Head of caudate nucleus (tissue), 42 donors: Measurements from ENCODE around the gene SLC6A16.
A peak's percentile ranks its signal among the peaks of the same experiment; 100 is the strongest.
"Not testable (repeated sequence)": the region's sequence is repeated elsewhere in the genome, so short reads cannot be mapped to it uniquely, and the experiment has no call there.

Source experiments
- DNase-seq, 42 donors: peaks; one replicate each; pipeline versions ENCODE4 v3.0.0 to v3.0.0-alpha.2; 2020 to 2021; ENCODE audit warnings: mixed read lengths in 7 of 42
- intact Hi-C: fragments of 100-400 bp; cut with DNase I; formaldehyde crosslinking; loops from one replicate; pipeline ENCODE4 v1.15.0; 2022

SLC6A16 gene

DNA sequence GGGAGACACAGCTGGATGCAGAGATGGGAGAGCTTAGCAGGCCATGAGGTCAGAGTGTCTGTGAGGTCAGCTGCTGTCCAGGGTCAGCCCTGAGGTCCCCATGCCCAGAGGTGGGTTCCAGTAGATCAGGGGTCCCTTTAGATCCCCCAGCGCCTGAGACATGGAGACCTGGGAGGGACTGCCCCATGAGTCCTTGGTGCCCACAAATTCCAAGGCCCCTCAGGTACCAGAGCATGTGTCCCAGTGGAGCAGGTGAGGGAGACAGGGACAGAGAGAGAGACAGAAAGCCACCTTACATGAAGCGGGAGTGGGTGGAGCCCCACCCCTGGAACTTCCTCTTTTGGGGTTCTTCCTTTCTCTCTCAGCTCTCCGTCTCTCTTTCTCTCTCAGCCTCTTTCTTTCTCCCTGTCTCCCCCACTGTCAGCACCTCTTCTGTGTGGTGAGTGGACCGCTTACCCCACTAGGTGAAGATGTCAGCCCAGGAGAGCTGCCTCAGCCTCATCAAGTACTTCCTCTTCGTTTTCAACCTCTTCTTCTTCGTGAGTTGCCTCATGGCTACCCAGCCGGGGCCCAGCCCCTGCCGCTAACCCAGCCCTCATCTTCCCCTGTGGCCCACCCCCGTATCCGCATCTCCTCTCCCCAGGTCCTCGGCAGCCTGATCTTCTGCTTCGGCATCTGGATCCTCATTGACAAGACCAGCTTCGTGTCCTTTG, 10.2 kb upstream of the SLC6A16 start, which contains the start of gene CD37:
TSS of gene CD37 (plus strand) at position 336 of the 713 bp plus-strand sequence. CDS start at position 471, 135 bp downstream.
- intact Hi-C loops: no loop called here
- DNase-seq: peak in 7 of 42 donors; percentile 3 to 43 (median 17)

DNA sequence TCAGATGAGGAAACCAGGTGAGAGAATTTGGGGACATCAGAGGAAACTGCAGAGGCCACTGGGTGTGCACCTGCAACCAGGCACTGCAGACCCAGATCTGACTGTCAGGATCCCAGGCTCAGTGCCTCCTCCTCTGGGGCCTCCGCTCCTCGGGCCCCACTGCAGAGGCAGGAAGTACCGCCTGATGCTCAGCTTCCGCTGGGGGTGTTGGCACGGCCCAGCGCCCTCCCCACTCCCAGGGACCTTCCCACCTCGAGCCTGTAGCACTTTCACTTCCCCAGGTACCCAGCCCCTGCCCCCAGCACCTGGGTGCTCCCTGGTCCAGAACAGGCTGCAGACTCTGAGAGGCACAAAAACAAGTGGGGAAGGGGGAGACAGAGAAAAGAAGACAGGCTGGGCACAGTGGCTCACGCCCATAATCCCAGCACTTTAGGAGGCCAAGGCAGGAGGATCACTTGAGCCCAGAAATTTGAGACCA, 8.9 kb upstream of the SLC6A16 start:
- DNase-seq: peak in 15 of 42 donors; percentile 4 to 55 (median 27)
- intact Hi-C loops: no loop called here

DNA sequence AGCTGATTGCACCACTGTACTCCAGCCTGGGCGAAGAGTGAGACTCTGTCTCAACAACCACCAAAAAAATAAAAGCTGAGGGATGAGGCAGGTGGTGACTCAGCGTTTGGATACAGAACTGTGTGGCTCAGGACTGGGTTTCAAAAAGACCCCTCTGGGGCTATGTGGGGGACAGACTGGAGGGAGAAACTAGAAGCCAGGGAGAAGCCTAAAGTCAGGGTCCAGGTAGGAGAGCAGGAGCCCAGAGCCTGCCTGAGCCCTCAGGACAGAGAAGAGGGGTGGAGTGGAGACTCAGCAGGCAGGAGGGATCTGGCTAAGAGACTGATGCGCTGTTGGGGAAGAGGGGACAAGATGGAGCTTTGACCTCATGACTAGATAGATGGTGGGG, 8.4 kb upstream of the SLC6A16 start:
- DNase-seq: peak in 1 of 42 donors; percentile 16
- intact Hi-C loops: no loop called here

DNA sequence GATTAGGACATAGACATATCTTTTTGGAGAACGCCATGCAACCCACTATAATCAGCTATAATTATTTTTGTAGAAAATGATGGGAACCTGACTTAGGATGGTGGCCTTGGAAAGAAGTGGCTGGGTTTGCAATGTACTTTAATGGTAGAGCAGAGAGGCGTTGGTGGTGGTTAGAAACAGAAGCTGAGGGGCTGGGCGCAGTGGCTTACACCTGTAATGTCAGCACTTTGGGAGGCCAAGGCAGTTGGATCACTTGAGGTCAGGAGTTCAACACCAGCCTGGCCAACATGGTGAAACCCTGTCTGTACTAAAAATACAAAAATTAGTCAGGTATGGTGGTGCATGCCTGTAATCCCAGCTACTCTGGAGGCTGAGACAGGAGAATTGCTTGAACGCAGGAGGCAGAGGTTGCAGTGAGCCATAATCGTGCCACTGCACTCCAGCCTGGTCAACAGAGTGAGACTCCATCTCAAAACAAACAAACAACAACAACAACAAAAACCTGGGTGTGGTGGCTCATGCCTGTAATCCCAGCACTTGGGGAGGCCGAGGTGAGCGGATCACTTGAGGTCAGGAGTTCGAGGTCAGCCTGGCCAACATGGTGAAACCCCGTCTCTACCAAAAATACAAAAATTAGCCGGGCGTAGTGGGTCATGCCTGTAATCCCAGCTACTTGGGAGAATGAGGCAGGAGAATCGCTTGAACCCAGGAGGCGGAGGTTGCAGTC, 7.9 kb upstream of the SLC6A16 start:
- peak in 1 of 42 donors; percentile 15 for DNase-seq
- intact Hi-C loops: not testable (repeated sequence)

DNA sequence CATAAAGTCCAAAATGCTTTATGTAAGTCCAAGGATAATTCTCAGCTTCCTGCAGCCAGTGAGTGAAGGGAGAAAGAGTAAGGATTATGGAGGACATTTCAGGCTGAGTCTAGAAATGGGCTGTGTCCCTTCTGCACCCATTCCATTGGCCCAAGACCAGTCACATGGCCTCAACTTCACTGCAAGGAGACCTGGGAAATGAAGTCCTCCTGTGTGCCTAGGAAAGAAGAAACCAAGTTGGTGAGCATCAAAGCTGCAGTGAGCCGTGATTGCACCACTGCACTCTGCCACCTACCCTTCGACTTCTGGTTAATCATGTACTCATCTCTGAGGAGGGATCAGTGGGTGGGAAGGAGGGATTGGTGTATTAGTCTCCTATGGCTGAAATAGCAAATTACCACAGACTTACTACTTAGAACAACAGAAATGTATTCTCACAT, 6.6 kb upstream of the SLC6A16 start:
- intact Hi-C loops: no loop called here
- peak; percentile 36 to 91 (median 72) for DNase-seq

DNA sequence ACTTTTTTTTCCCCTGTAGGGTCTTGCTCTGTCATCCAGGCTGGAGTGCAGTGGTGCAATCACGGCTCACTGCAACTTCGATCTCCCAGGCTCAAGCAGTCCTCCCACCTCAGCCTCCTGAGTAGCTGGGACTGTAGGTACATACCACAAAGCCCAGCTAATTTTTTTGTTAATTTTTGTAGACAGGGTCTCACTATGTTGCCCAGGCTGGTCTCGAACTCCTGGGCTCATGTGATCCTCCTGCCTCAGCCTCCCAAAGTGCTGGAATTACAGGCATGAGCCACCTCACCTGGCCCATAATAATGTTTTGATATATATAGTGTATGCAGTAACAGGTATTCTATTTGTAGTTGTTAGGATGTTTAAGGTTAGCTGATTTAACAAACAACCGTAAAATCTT, 6.2 kb upstream of the SLC6A16 start:
- DNase-seq, intact Hi-C loops: not testable (repeated sequence)

DNA sequence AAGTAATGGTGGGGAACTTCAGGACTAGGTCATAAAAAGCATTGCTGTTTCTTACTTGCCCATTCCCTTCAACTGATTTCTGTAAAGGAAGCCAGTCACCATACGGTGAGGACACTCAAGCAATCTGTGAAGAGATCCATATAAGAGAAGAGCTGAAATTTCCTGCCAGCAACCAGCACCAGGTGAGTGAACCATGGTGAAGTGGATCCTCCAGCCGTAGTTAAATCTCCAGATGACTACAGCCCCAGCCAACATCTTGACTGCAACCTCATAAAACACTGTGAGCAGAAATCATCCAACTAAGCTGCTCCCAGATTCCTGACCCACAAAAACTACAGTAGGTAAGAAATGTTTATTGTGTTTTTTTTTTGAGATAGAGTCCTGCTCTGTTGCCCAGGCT, 3.8 kb upstream of the SLC6A16 start:
- intact Hi-C loops: no loop called here

DNA sequence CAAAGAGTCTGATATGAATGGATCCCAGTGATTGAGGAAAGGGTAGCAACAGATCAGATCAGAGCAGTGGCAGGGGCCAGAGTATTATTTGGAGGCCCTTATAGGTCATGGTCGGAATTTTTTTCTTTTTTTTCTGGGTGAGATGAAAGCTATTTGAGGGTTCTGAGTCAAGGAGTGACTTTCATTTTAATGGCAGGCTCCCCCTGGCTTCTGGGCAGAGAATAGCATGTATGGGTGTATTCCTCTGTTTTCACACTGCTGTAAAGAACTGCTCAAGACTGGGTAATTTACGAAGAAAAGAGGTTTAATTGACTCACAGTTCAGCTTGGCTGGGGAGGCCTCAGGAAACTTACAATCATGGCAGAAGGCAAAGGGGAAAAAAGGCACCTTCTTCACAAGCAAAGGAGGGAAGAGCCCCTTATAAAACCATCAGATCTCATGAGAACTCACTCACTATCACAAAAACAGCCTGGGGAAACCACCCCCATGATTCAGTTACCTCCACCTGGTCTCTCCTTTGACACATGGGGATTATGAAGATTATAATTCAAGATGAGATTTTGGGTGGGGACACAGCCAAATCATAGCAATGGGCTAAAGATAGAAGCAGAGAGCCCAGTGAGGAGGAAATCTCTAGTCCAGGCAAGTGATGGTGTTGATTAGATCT, 3.0 kb upstream of the SLC6A16 start:
- DNase-seq: peak in 2 of 42 donors; percentile 36 to 40
- intact Hi-C loops: no loop called here

More for the DNA sequence above, 3.8 kb upstream of the SLC6A16 start:
- peak in 1 of 42 donors; percentile 7 for DNase-seq

DNA sequence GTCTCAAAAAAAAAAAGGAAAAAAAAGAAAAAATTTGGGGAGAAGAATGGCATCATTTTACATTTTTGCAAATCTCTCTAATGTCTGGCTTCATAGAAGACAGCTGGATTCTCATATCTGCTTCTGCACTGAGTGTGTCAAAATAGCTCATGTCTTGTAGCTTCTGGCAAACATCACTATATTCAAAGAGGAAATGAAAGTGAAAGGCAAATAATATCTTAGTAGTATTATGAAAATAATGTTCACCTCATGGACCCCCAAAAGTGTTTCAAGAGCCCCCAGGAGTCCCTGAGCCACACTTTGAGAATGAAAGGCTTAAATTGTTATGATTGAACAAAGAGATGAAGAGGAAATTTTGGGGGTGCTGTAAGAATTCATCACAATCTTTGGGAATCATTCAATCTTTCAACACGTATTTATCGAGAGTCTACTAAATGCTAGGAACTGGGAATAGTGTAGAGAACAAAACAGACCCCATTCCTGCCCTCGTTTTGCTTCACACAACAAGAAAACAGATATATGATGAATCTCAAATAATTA, 1.2 kb upstream of the SLC6A16 start:
- intact Hi-C loops: no loop called here
- DNase-seq: peak in 1 of 42 donors; percentile 17

DNA sequence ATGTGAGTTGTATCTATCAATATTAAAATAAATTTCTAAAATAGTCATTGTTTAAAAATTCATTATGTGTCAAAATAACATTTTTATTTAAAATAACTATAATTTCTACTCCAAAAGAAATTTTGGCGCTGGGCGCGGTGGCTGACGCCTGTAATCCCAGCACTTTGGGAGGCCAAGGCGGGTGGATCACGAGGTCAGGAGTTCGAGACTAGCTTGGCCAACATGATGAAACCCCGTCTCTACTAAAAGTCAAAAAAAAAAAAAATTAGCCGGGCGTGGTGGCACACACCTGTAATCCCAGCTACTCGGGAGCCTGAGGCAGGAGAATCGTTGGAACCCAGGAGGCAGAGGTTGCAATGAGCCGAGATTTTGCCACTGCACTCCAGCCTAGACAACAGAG, 765 bp upstream of the SLC6A16 start:
- peak in 2 of 42 donors; percentile 35 to 40 for DNase-seq
- intact Hi-C loops: not testable (repeated sequence)

DNA sequence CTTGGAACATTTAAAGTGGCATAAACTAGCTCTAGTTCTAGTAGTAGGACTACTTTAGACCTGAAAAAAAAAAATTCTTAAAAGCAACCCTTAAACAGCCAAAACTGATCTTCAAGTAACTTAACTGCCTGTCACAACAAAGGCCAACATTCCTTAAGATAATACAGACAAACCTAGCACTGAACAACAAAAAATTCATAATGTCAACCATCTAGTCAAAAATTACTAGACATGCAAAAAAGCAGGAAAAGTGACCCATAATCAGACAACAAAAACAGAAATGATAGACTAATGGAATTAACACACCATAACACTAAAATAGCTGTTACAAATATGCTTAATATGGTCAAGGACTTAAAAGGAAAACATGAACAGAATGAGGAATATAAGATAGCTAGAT, 6.7 kb downstream of the SLC6A16 start:
- DNase-seq: no peak
- intact Hi-C loops: no loop called here

DNA sequence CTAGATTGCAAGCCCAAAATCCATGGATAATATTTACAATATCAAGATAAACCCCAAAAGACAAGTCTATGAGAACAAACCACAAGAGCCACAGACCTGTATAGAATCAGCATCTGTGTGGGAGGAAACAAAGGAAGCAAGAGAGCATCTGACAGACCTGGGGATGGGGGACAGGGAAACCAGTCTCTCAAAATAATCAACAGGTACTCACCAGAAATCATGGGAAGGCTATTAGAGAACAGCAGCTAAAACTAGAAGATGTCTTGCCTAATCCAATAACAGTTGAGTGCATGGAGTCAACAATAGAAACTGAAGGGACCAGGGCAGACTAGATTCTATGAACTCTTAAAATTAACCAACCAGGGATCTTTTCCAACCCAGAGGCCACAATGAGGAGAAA, 8.7 kb downstream of the SLC6A16 start:
- DNase-seq: no peak
- intact Hi-C loops: no loop called here

DNA sequence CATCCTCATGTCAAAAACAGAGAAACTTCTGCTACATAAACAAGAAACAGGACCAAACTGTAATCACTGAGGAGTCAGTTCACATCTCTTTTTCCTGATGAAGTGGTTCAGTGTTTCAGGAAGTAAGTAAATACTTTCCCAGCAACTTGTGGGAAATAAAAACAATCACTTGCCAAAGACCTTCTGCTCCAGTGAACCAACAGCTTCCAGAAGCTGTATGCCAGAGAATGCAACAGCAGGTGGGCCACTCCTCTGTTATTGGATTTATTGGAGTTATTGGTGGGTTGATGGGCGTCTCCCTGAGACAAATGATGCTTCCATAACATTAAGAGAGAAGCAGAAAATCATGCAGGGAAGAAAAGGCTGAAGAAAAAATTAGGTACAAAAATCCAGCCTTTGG, 9.9 kb downstream of the SLC6A16 start:
- intact Hi-C loops: no loop called here
- no peak for DNase-seq

DNA sequence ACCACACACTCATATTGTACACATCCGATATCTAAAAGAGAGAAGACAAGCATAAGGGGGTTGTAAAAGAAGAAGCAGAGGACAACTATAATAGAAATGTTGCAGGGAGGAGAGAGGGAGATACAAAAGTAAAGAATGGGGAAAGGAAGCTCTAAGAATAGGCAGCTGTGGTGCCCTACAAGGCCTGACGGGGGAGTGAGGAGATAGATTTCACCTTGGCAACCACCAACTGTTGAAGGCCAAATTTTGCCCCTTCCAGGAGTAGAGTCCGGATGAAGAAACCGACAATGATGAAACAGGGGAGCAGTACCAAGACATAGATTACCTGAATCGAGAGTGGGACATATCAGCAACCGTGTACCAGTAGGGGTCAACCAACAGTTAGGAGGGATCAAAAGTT, 15.9 kb downstream of the SLC6A16 start:
- no peak for DNase-seq
- intact Hi-C loops: no loop called here

DNA sequence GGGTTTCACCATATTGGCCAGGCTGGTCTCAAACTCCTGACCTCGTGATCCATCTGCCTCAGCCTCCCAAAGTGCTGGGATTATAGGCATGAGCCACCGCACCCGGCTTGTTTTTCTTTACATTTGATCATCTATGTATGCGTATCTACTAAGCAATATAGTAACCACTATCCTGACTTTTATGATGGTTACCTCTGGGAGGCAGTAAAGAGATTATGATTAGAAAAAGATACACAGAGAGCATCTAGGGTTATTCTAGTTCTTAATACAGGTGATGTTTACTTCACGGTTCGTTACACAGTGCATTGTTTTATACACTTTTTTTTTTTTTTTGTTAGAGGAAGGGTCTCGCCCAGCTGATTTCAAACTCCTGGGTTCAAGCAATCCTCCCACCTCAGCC, 18.3 kb downstream of the SLC6A16 start:
- intact Hi-C loops, DNase-seq: not testable (repeated sequence)

DNA sequence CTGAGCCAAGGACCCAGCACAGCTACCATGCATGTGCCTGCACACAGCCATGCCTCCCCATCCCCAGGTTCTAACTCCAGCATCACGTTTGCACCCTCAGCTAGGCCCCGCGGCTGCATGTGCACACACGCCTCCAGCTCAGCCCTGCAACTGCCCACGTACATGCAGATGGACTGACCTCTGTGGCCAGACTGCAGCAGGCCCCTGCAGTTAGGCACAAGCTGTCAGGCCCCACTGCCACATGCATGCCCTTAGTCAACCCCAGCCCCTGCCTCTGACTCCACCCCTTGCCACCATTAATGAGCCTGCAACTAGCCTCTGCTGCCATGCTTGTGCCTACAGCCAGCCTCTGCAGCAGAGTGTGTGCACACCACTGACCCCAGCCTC, 23.1 kb downstream of the SLC6A16 start:
- intact Hi-C loops: no loop called here
- no peak for DNase-seq

DNA sequence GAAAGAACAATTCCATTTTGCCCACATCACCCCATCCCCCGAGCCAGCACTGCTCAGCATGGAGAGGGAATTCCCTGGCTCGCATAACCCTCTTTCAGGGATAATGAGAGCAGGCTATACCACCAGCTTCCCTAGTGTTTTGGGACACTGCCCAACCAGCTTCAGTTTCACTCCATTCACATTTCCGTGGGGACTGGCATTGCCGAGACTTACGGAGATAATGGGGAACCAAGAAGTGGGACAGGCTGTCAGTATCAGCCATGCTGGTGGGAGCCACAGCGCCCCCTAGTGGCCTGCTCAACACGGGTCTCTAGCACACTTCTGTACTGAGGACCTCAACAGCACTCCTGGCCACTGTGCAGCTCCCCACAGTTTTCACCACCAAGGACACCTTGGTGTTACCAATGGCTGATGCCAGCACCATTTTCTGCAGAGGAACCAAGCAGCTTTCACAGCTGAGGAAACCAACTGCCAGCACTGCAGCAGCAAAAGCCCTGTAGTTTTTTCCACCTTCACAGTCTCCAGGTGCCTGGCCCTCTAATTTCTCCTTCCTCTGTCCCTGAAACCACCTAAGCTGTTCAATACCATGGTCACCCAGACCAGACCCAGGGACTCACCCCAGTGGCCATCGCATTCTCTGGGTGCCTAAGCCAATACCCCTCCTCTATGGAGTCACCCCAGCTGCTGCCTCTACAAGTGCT, 23.7 kb downstream of the SLC6A16 start:
- peak in 41 of 42 donors; percentile 42 to 84 (median 70) for DNase-seq
- intact Hi-C loops: no loop called here

DNA sequence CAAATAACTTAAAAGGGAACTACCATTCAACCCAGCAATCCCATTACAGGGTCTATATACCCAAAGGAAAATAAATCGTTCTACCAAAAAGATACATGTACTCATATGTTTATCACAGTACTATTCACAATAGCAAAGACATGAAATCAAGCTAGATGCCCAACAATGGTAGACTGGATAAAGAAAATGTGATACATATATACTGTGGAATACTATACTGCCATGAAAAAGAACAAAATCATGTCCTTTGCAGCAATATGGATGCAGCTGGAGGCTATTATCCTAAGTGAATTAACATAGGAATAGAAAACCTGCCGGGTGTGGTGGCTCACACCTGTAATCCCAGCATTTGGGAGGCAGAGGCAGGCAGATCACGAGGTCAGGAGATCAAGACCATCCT, 26.3 kb downstream of the SLC6A16 start:
- intact Hi-C loops, DNase-seq: not testable (repeated sequence)

DNA sequence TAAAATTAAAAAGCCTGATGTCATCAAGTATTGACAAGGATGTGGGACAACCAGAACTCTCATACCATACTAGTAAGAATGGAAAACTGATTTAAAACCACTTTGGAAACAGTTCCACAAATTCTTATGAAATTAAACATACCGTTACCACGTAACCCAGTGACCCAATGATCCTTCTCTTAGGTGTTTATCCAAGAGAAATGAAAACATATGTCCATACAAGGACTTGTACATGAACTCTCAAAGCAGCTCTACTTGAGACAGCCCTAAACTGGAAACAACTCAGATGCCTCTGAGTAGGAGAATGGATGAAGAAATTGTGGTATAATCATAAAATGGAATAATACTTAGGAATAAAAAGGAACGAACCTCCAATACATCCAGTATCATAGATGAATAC, 27.6 kb downstream of the SLC6A16 start:
- intact Hi-C loops: no loop called here
- DNase-seq: no peak
